HG02623 (cell line): ENCODE results near the gene COPS2.

ENCODE experiments used
- ATAC-seq: cut with Tn5 transposase; IDR thresholded peaks from one replicate; pipeline ENCODE4 v1.9.1; 2021; ENCODE audit warnings: moderate library complexity; ENCODE audit not compliant: unreplicated experiment

Gene COPS2

GRCh38 chr15:49163678-49164077, 8.3 kb upstream of the COPS2 start:
- no peak for ATAC-seq

GRCh38 chr15:49155834-49156627, 632 bp upstream of the COPS2 start:
- no peak for ATAC-seq

- no peak for ATAC-seq
Measured at GRCh38 chr15:49154799-49155109, 645 bp downstream of the COPS2 start.

- no peak for ATAC-seq
Measured at GRCh38 chr15:49154359-49154758, 1.0 kb downstream of the COPS2 start.

- ATAC-seq = no peak
Measured at GRCh38 chr15:49152552-49153312, 2.7 kb downstream of the COPS2 start.

DNA sequence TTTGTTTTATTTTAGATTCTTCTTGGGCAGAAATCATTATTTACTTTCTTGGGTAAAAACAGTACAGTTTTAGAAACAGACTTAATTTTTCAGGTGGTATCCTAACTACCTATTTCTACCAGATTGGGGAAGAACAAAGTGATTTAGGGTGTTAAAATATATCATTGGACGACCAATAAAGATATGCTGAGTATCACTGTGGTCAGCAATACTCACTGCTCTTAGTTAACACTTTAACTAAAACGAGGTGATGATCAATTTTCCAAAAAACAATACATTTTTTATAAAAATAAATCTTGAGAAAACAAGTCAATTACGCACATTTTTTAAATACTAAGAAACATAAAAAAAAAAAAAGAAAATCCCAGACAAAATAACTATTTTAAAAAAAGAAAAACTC, 3.6 kb downstream of the COPS2 start:
- ATAC-seq = no peak

DNA sequence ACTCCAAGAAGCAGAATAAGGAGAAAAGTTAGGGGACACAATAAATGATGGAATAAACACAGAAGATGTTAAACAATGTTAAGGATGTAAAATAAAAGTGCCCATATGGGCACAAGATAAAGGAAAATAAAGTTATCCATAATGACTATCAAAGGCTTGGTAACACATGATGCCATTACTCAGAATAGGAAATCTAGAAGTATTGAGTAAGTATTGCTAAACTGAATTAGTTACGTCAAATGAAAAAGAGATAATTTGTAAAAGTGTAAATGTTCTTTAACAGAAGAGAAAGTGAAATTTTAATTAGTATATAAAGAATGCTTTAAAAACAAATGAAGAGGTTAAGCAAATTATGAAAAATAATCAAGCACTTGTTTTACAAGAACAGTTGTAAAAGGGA, 6.7 kb downstream of the COPS2 start:
- no peak for ATAC-seq

DNA sequence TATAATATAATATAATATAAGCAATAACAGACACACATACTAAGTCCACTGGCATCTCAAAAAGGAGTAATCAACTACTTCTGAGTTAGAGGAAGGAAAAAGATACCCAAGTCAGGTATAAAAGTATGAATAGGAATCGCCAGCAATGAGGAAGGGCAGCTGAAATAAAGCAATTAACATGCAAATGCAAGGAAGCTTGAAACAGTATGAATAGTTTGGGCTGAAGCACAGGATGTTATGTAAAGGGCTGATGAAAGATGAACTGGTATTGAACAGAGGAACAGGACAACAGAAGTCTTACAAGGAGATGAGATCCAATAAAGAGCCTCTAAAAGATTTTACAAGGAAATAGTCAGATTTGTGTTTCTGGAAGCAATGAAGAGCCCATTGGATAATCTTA, 7.1 kb downstream of the COPS2 start:
- no peak for ATAC-seq

DNA sequence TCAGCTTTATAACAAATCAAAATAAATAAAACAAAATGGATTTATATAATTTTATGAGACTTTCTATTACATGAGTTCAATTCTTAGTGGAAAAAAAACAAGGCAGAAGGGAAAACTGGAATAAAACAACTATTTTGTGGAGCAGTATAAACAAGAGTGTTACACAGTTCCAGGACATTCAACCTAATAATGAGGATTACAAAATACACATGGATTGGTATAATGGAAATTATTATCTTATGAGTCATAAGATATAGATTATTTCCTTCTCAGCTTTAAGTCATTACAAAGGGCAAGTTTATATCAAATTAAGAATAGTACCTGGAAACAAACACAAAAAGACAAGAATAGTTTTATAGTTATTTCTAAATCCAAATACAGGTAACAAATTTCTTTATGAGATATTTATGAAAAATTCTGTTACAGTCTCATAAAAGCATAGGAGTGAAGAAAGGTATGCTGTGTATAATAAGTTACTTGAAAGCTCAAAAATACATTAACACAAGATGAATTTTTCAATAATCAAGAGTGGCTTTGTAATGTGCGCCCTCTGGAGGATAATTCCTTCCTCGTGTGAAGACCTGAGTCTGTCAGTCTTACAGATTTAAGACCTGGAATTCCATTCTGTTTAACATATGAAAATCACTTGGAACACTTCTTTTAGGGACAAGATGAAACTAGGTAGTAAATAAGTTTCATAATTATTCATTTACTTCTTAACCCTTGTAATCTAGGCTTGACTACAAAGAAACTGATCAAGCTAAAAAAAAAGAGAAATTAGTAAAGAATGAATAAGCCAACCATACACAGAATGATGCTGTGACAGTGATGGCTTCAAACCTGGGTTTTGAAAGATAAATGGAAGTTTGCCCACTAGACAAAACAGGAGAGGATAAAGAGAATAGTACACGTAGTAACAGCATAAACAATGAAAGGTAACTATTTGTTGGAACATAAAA, 9.5 kb downstream of the COPS2 start:
- no peak for ATAC-seq

DNA sequence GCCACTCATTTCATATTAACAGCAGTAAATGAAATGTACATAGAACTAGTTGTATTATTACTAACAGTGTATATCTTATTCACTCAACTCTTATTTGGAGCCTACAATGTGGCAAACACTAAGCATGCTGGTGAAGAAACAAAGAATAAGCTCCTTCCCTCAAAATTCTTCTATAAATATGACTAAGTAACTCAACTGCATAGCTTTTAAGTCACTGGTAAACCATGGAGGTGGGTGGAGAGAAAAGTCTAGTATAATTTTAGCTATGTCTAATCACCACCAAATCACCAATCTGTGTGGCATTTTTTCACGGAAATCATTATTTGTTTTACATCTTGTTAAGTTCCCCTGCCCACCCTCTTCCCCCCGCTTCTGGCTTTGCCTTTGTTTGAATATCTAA, 17.5 kb downstream of the COPS2 start:
- ATAC-seq = no peak

DNA sequence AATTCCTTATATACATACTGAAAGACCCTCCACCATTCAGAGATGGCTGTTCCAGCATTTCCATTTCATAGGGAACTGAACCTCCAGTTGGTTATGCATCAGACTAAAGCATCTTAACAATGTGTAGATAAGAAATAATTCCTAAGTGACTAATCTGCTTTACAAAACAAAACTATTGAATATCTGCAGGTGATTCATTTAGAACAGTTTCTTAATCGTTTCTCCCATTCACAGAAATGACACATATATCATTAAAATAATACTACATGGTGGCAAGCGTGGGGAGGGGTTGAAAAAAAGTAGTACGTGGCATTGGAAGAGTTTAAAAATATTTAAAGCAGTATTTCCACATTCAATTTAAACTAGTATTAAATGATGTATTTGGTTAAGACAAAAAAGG, 19.5 kb downstream of the COPS2 start:
- ATAC-seq = no peak

DNA sequence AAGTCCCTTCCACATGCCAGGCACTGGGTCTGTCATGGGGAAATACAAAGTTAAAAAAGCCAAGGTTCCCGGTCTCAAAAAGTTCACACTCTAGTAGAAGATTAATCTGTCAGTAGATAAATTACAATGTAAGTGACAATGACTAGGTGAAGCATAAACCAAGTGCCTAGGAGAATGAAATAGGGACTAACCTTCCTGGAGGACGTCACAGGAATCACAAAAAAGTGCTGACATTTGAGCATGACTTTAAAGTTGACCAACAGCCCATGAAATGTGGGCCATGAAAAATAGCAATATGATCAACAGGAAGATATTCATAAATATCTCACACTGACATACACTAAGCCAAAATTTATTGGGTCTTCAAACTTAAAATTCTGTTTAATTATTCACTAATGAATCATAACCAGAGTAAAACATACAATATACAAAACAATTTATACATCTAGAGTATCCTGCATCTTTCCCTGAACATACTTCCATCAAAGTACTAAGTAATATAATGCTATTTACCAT, 20.0 kb downstream of the COPS2 start:
- no peak for ATAC-seq

- no peak for ATAC-seq
Measured at GRCh38 chr15:49134683-49135341, 20.6 kb downstream of the COPS2 start.

DNA sequence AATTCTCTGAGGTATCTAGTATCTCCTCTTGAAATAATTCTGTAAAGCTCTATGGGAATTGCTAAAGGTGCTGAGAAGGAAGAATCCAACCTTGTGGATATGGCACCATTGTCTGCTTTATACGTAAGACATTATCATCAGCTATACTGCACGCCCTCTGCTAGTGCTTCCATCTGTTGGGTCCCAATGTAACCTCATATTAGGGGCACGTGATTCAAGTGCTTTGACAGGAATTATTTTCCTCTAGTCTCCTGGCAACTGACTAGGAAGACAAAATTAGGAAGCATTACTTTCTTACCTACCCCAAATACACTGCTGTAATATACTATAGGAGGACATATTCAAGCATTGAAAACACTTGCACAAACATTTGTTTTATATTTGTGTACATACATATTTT, 24.0 kb downstream of the COPS2 start:
- no peak for ATAC-seq

DNA sequence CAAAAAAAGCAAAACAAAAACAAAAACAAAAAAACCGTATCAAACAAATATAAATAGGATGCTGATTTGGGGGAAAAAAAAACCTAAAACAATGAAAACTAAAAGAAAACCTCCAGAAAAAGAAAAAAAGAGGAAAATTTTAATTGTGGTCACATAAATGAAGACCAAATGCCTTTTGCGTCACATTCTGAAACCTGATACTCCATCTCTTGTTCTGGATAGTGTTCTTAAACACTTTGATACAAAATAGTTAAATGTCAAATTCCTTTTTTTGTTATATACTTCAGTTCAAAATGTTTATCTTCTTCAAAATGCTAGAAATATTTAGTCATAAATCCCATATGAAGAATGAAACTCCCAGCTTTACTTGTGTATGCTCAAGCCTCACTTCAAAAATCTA, 31.0 kb downstream of the COPS2 start:
- ATAC-seq = no peak

- no peak for ATAC-seq
Measured at GRCh38 chr15:49122541-49123062, 32.8 kb downstream of the COPS2 start.

DNA sequence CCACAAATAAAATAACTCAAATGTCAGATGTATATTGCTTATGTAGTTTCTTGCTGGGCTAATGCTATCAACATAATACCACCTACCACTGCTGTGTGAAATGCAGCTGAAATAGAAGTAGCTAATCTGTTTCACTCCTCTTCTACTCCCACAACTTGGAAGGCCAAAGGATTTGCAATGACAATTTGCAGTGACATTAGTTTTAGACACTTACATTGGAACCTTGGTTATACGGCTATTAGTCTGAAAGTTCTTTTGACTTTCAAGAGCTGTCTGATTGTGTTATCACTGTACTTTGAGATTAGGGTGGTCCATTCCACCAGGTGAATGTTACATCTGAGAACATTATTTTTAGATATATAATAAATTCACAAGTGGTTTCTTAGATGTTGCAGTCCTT, 33.5 kb downstream of the COPS2 start:
- ATAC-seq = no peak

- ATAC-seq = no peak
Measured at GRCh38 chr15:49120832-49121231, 34.6 kb downstream of the COPS2 start.

DNA sequence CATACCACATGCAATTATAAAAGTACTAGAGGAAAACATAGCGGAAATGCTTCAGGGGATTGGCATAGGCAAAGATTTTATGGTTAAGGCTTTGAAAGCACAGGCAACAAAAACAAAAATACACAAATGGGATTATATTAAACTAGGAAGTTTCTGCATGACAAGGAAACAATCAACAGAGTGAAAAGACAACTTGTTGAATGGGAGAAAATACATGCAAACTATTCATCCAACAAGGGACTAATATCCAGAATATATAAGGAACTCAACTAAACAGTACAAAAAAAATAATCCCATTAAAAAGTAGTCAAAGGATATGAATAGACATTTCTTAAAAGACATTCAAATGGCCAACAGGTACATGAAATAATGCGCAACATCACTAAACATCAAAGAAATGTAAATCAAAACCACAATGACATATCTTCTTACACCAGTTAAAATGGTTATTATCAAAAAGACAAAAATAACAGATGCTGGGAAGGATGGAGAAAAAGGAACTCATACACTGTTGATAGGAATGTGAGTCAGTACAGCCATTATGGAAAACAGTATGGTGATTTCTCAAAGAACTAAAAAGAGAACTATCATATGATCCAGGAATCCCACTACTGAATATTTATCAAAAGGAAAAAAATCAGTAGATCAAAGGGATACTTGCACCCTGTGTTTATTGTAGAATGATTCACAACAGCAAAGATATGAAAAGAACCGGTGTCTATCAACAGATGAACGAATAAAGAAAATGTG, 39.1 kb downstream of the COPS2 start:
- ATAC-seq = no peak

- no peak for ATAC-seq
Measured at GRCh38 chr15:49115062-49115461, 40.3 kb downstream of the COPS2 start.
